ENCODE measurements around the gene SORBS1.

The SORBS1 gene

GRCh38 chr10:95458014-95458413 is 103.2 kb downstream of the SORBS1 start:
- no peak for DNase-seq (ENCODE audit: low read depth)
- no peak overlapping the region for H3K4me3 ChIP-seq (ENCODE audit: control insufficient read depth, low read depth, low read length)
- TF ChIP-seq, protein P1, sequence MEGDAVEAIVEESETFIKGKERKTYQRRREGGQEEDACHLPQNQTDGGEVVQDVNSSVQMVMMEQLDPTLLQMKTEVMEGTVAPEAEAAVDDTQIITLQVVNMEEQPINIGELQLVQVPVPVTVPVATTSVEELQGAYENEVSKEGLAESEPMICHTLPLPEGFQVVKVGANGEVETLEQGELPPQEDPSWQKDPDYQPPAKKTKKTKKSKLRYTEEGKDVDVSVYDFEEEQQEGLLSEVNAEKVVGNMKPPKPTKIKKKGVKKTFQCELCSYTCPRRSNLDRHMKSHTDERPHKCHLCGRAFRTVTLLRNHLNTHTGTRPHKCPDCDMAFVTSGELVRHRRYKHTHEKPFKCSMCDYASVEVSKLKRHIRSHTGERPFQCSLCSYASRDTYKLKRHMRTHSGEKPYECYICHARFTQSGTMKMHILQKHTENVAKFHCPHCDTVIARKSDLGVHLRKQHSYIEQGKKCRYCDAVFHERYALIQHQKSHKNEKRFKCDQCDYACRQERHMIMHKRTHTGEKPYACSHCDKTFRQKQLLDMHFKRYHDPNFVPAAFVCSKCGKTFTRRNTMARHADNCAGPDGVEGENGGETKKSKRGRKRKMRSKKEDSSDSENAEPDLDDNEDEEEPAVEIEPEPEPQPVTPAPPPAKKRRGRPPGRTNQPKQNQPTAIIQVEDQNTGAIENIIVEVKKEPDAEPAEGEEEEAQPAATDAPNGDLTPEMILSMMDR (IDR thresholded peaks at IDR 0.05; ENCODE audit: control insufficient read depth, insufficient read depth, low read depth, low read length, missing control alignments): no peak

GRCh38 chr10:95457319-95457886 is 103.8 kb downstream of the SORBS1 start:
- H3K4me3 ChIP-seq (ENCODE audit: control insufficient read depth, low read depth, low read length): no peak overlapping the region
- no peak for DNase-seq (ENCODE audit: low read depth)
- TF ChIP-seq, protein P1 (IDR thresholded peaks at IDR 0.05; ENCODE audit: control insufficient read depth, insufficient read depth, low read depth, low read length, missing control alignments): no peak

DNA sequence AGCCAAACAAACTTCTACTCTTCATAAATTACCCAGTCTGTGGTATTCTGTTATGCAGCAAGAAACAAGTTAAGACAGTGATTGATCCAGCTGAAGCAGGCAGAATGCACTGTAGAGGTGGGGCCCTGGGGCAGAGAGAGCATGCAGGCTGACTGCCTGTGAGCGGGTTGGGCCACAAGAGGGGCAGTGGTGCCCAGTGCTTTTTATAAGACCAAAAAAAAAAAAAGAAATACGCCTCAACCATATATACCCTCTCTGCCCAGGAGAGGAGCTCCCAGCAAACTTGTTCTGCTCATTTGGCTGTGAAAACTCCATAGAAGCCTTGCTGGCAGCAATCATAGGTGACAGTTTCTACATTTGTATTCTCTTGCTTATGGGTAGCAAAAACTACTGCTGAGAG is 104.7 kb downstream of the SORBS1 start:
- no peak for DNase-seq (ENCODE audit: low read depth)
- no peak overlapping the region for H3K4me3 ChIP-seq (ENCODE audit: control insufficient read depth, low read depth, low read length)
- TF ChIP-seq, protein P1 (IDR thresholded peaks at IDR 0.05; ENCODE audit: control insufficient read depth, insufficient read depth, low read depth, low read length, missing control alignments): no peak

- TF ChIP-seq, protein P1 (IDR thresholded peaks at IDR 0.05; ENCODE audit: control insufficient read depth, insufficient read depth, low read depth, low read length, missing control alignments): no peak
- DNase-seq (ENCODE audit: low read depth): no peak
- no peak overlapping the region for H3K4me3 ChIP-seq (ENCODE audit: control insufficient read depth, low read depth, low read length)
Observed at GRCh38 chr10:95454940-95455339, 106.2 kb downstream of the SORBS1 start.

GRCh38 chr10:95454356-95454755 is 106.8 kb downstream of the SORBS1 start:
- no peak overlapping the region for H3K4me3 ChIP-seq (ENCODE audit: control insufficient read depth, low read depth, low read length)
- TF ChIP-seq, protein P1 (IDR thresholded peaks at IDR 0.05; ENCODE audit: control insufficient read depth, insufficient read depth, low read depth, low read length, missing control alignments): no peak
- no peak for DNase-seq (ENCODE audit: low read depth)

DNA sequence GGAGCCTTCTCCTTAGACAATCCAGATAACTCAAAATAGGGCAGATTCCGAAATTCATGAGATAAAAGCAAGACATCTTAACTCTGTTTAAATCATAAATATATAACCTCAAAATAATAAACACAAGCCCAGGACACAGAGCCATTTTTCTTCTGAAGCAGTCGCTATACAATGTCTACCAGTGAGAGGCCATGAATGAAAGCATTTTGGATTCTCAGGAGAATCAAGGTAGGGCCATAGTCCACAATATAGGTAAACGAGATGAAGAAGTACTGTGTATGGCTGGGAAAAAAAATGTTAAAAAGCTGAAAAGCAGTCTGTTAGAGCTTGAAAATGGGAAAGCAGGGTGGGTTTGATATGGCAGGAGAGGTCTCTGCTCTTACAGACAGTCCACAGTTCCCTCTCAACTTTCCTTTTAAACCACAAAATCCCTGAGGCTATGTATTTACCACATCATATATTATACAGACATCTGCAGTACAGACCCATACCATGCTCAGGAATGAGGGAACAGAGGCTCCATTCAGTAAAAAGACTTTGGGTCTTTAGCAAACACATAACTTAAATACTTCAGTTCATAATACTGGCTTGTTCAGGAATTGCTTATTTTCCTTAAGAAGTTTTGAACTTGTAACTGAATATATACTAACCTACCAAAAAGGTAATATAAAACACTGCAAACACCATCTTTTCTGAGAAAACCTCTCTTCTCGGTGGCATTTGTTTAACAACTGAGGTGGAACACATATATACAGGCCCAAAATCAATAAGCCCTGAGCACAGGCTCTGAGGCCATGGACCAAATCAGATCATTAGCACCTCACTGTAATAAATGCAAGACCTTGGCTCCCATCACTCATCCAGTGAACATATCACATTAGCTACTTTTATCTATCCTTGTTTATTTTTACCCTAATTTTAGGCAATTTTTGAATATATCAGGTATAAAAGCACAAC is 109.3 kb downstream of the SORBS1 start:
- no peak for DNase-seq (ENCODE audit: low read depth)
- TF ChIP-seq, protein P1 (IDR thresholded peaks at IDR 0.05; ENCODE audit: control insufficient read depth, insufficient read depth, low read depth, low read length, missing control alignments): no peak
- H3K4me3 ChIP-seq (ENCODE audit: control insufficient read depth, low read depth, low read length): no peak overlapping the region

Data from AG09309 (cell line).